NCI-H146 treated with DMSO at 0.1 percent for 48 hours (cell line): Measurements from ENCODE around the gene NPAS2.

Experiments used
- DNase-seq: peaks from one replicate; lab custom pipeline; 2025; ENCODE audit not compliant: unreplicated experiment; lab: John Stamatoyannopoulos, UW

Gene NPAS2

DNA sequence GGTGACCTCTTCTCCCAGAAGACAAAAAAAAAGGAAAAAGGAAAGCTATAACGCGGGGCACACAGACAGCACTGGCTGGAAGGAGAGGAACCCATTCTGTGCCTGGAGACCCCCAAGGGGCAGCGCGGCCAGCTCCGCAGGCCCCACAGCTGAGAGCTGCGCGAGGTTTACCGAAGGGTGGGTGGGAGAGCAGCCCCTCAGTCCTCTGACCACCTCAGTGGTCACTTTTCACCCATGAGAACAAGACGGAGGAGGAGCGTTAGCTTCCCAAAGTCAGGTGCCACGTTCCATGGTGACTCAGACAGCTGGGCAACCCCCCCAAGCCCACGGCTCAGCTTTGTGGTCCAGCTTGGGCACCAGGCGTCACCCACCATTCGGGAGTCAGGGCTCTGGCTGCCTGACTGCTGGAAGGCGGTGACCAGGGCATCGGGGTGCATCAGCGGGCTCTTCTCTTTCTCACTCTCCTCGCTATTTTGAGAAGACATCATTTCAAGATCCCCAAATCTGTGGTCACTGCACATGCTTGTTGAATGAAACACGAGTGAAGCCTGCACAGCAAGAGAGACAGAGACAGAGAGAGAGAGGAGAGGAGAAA is 217.3 kb downstream of the NPAS2 start:
- no peak for DNase-seq

DNA sequence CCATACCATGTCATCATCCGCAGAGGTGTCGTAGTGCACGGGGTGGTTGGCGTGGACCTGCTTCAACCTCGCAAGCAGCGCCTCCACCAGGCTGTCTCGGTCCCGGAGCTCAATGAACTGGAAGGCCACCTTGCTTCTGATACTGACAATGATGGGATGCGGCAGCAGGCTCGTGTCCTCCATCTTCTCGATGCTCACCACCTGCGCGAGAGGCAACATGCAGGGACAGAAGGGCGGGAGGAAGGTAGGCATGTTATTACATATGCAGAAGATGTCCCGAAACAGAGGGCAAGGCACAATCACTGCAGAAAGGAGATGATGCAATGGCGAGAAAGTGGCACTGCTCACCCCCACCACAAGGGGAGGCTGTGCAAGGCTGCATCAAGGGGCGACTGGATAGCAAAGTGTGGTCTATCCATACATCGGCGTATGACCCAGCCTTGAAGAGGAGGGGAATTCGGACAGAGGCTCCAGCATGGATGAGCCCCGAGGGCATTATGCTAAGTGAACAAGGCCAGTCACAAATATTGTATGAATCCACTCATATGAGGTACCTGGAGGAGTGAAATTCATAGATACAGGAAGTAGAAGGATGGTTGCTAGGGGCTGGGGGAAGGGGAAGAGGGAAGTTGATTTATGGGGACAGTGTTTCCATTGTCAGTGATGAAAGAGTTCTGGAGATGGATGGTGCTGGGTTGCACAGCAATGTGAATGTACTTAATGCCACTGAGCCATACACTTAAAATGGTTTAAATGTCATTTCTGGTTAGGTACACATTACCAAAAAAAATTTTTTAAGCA is 218.7 kb downstream of the NPAS2 start:
- no peak for DNase-seq

DNA sequence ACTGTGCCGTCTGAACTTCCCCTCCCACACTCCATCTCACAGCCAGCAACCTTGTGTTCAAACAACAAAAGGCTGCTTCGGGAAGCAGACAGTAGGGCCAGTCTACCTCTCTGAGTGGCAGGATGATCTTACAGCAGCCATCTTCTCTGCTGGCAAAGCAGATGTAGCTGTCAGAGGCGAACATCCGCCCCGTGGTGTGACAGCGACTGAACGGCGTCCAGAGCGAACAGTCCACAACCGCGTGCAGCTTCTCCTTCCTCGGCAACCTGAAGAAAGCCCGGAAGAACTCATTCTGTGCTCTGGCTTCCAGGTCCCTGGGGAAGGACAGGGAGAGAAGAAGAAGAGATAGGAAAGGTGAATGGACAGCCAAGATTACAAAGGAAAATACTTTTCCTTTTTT is 220.1 kb downstream of the NPAS2 start:
- no peak for DNase-seq

DNA sequence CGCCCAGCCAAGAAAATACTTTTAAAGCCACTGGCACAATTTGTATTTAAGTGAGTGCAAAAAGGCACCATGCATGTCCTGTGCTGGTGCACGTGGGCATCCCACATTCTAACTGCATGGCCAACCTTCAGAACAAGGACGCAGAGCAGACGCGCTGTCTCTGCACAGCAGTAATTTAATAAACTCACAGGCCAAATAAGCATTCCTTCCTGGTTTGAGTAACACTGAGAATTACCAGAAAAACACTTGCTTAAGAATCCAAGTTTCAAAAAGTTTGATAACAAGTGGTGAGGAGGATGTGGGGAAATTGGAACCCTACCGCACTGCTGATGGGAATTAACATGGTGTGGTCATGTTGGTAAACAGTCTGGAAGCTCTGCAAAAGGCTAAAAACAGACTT is 220.8 kb downstream of the NPAS2 start:
- no peak for DNase-seq

DNA sequence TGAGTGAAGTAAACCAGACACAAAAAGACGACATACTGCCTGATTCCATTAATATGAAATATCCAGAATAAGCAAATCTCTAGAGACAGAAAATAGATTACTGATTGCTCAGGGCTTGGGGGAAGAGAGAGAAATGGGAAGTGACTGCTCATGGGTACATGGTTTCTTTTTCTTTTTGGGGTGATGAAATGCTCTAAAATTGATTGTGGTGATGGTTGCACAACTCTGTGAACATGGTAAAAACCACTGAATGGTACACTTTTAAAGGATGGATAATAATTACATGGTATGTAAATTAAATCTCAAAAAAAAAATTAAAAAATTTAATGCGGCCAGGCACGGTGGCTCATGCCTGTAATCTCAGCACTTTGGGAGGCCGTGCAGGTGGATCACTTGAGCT is 221.5 kb downstream of the NPAS2 start:
- DNase-seq = no peak

DNA sequence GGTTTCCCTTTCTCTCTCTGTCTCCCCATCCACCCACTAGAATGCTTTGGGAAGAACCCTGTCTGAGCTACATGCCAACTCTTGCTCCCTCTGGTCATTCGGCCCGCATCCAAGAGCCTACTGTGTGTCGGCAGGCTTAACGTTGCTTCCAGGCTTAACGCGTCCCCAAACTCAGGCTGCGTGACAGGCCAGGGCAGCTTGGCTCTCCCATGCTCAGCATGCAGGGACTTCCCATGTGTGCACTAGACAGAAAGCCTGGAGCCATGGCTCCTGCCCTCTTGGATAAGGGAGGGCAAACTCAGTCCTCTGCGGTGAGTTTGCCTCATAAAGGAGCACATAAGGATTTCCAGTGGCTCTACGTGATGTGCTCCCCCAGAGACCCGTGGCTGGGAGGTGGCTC is 225.4 kb downstream of the NPAS2 start:
- no peak for DNase-seq
